Hepatocyte (in vitro differentiated cells): ENCODE data around the gene TRPM2. TPM values are rescaled to one million over a fixed set of nuclear protein-coding genes. Genes with fewer than 3 reads are reported as not detected.

Experiments
- DNase-seq: peaks from one replicate; pipeline ENCODE4 v3.0.0-alpha.2; 2016; ENCODE audit warnings: low spot score
- H2AFZ ChIP-seq: fragments of 200-600 bp; sonication (generic); 2 replicates; pipeline ENCODE4 v1.6.0; 2016; ENCODE audit warnings: antibody characterized with exemption, mild to moderate bottlenecking
- H3K27ac ChIP-seq: fragments of 200-600 bp; sonication (generic); 2 replicates; pipeline ENCODE4 v1.5.1; 2016; ENCODE audit warnings: mild to moderate bottlenecking
- H3K27me3 ChIP-seq: fragments of 200-600 bp; sonication (generic); 2 replicates; pipeline ENCODE4 v1.6.1; 2016
- H3K36me3 ChIP-seq: fragments of 200-600 bp; sonication (generic); replicated peaks from 2 replicates; pipeline ENCODE4 v1.5.1; 2016; ENCODE audit warnings: low read depth; ENCODE audit not compliant: insufficient read depth
- H3K4me1 ChIP-seq: fragments of 200-600 bp; sonication (generic); 2 replicates; pipeline ENCODE4 v1.5.1; 2016; ENCODE audit warnings: mild to moderate bottlenecking, moderate library complexity; ENCODE audit not compliant: insufficient read depth
- H3K4me2 ChIP-seq: fragments of 200-600 bp; sonication (generic); 2 replicates; pipeline ENCODE4 v1.6.0; 2016
- H3K4me3 ChIP-seq: fragments of 200-600 bp; sonication (generic); 2 replicates; pipeline ENCODE4 v1.5.1; 2016; ENCODE audit warnings: mild to moderate bottlenecking
- H3K79me2 ChIP-seq: fragments of 200-600 bp; sonication (generic); 2 replicates; pipeline ENCODE4 v1.6.0; 2017; ENCODE audit warnings: mild to moderate bottlenecking
- H3K9me2 ChIP-seq: fragments of 200-600 bp; sonication (generic); replicated peaks from 2 replicates; pipeline ENCODE4 v1.6.0; 2017; ENCODE audit warnings: mild to moderate bottlenecking; ENCODE audit not compliant: insufficient read depth
- H3K9me3 ChIP-seq: fragments of 200-600 bp; sonication (generic); 2 replicates; pipeline ENCODE4 v1.5.1; 2016; ENCODE audit warnings: low read depth, mild to moderate bottlenecking
- H4K20me1 ChIP-seq: fragments of 200-600 bp; sonication (generic); 2 replicates; pipeline ENCODE4 v1.6.0; 2016; ENCODE audit warnings: mild to moderate bottlenecking; ENCODE audit not compliant: insufficient read depth, poor library complexity, severe bottlenecking
- EZH2 ChIP-seq: fragments of 200-600 bp; sonication (generic); IDR thresholded peaks from 2 replicates; pipeline ENCODE4 v1.6.1; 2016; ENCODE audit warnings: antibody characterized with exemption, mild to moderate bottlenecking, borderline replicate concordance
- EZH2phosphoT487 ChIP-seq: fragments of 200-600 bp; sonication (generic); IDR thresholded peaks from one replicate; pipeline ENCODE4 v1.6.1; 2018; ENCODE audit warnings: antibody characterized with exemption, mild to moderate bottlenecking, low read depth, moderate library complexity; ENCODE audit not compliant: unreplicated experiment, severe bottlenecking
- WGBS: methylation state at CpG from one replicate; pipeline ENCODE4 v1.1.6; 2016; ENCODE audit warnings: low lambda C conversion rate; ENCODE audit errors: missing lambda C conversion rate; 5-methylcytosine and 5-hydroxymethylcytosine counted together
- polyA plus RNA-seq: library from polyadenylated mRNA; unstranded; fragments of >200 nt; fragmentation: Nextera tagmentation; extraction: Ambion mirVana; gene quantifications from 2 replicates; pipeline ENCODE4 v1.2.1, GENCODE V29; 2016
- total RNA-seq: library from RNA; depleted of rRNA; stranded (reverse); fragments of >200 nt; gene quantifications from 2 replicates; pipeline ENCODE4 v1.2.3, GENCODE V29; 2014
- TF ChIP-seq, protein P1 (sequence below): fragments of 200-600 bp; sonication (generic); IDR thresholded peaks from 2 replicates; pipeline ENCODE4 v1.5.1; 2016; ENCODE audit warnings: antibody characterized with exemption, mild to moderate bottlenecking; ENCODE audit not compliant: poor library complexity

Gene TRPM2
- total and polyA plus RNA-seq, 2 experiments from 2014 or later = 0.25 to 0.50 TPM

DNA sequence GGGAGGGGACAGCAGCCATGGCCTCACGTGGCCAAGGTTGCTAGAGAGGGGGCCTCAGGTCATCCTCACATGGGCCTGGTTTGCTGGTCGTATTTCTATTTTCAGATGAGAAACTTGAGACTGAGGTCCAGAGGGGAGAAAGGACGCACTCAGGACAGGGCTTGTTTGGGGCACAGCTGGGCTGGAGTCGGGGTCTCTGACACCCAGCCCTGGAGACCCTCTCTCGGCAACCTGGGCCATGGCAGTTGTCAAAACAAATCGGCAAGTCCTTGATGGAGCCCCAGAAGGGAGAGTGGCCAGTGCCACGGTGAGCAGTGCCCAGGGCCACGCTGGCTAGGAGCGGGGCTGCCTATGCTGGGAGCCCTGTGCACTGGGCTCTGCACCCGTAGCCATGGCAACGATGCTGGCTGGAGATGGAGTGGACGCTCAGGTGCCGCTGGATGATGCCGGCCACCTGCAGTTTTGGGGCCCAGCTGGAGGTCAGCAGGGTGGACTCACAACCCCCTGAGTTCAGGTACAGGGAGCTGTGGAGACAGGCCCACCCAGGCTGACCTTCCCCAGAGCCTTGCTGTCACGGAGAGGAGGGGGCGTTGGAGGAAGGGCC lies 113.0 kb downstream of the TRPM2 start:
- no peaks in the 10 kb centered on the region for H3K27me3 ChIP-seq
- H3K9me3 ChIP-seq = no peaks in the 10 kb centered on the region
- TF ChIP-seq, protein P1, sequence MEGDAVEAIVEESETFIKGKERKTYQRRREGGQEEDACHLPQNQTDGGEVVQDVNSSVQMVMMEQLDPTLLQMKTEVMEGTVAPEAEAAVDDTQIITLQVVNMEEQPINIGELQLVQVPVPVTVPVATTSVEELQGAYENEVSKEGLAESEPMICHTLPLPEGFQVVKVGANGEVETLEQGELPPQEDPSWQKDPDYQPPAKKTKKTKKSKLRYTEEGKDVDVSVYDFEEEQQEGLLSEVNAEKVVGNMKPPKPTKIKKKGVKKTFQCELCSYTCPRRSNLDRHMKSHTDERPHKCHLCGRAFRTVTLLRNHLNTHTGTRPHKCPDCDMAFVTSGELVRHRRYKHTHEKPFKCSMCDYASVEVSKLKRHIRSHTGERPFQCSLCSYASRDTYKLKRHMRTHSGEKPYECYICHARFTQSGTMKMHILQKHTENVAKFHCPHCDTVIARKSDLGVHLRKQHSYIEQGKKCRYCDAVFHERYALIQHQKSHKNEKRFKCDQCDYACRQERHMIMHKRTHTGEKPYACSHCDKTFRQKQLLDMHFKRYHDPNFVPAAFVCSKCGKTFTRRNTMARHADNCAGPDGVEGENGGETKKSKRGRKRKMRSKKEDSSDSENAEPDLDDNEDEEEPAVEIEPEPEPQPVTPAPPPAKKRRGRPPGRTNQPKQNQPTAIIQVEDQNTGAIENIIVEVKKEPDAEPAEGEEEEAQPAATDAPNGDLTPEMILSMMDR = no peak
- TF ChIP-seq EZH2 = no peak
- TF ChIP-seq EZH2phosphoT487 = no peak
- H3K79me2 ChIP-seq = no peaks in the 10 kb centered on the region
- H3K4me1 ChIP-seq = no peaks in the 10 kb centered on the region
- DNase-seq = no peak
- no peak overlapping the region for H3K4me2 ChIP-seq
- no peak overlapping the region for H2AFZ ChIP-seq
- no peak overlapping the region for H3K27ac ChIP-seq
- no peaks in the 10 kb centered on the region for H3K9me2 ChIP-seq
- 92% methylated on average over 16 of the region's 16 CpGs for WGBS
- H3K36me3 ChIP-seq = no peaks in the 10 kb centered on the region
- H4K20me1 ChIP-seq = no peaks in the 10 kb centered on the region
- H3K4me3 ChIP-seq = no peak overlapping the region

DNA sequence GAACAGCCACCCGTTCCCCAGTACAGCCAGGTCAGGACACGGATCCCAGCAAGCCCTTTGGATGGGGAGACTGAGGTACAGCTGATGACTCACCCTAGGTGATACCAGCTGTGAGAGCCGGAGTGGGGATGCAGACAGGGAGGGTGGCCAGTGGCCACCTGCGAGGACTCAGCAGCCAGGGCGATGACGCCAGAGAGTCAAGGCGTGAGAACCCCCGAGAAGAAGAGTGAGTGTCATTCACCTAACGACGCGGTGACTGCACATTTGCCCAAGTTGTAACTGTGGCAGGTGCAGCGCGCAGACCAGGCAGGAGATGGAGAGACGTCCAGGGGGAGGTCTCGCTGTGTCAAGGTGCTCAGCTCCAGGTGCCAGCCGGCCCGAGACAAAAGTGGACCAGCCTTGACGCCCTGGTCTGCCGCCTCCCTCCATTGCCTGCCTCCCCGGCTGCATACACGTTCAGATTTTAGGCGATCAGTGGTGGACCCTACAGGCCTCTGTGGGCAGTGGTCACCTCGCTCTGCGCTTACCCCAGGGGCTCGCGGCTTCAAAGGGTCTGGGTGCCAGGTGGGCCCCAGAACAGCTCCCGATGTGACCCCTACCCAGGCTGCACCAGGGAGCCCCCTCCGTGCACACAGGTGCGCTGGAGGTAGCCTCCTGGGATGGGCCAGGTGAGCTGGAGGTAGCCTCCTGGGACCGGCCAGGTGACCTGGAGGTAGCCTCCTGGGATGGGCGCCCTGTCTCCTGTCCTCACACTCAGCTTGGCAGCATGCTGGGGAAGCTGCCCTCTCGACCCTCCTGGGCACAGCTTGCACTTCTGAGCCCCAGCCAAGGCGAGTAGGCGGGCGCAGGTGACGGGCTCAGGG lies 113.8 kb downstream of the TRPM2 start:
- Histone ChIP-seq H3K9me2 (no peaks in the 10 kb centered on the region), H3K27me3 (no peaks in the 10 kb centered on the region), H3K79me2 (no peaks in the 10 kb centered on the region), H3K4me2 (no peak overlapping the region), H2AFZ (no peak overlapping the region), H3K9me3 (no peaks in the 10 kb centered on the region), H4K20me1 (no peaks in the 10 kb centered on the region), H3K27ac (no peak overlapping the region), H3K4me1 (no peaks in the 10 kb centered on the region), H3K36me3 (no peaks in the 10 kb centered on the region), H3K4me3 (no peak overlapping the region)
- 97% methylated on average over 36 of the region's 36 CpGs for WGBS
- TF ChIP-seq EZH2phosphoT487 = no peak
- TF ChIP-seq EZH2 = no peak
- TF ChIP-seq, protein P1 = no peak
- DNase-seq = no peak

DNA sequence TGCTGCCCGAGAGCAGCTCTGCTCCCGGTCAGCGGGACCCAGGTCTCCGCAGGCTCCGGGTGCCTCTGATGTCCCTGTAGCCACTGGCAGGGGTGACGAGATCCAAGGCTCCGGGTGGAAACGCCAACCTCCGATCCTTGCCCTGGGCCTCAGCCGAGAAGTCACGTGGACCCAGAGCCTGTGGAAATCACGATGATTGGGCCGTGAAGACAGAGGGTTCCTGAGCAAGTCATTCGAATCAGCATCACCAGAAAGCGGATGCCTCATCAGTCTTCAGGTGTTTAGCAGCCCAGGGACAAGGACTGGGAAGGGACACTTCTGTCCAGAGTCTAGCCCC lies 114.4 kb downstream of the TRPM2 start:
- no peaks in the 10 kb centered on the region for H3K9me2 ChIP-seq
- DNase-seq = no peak
- no peaks in the 10 kb centered on the region for H4K20me1 ChIP-seq
- no peaks in the 10 kb centered on the region for H3K4me1 ChIP-seq
- no peaks in the 10 kb centered on the region for H3K27me3 ChIP-seq
- no peak for TF ChIP-seq EZH2phosphoT487
- TF ChIP-seq EZH2 = no peak
- TF ChIP-seq, protein P1 = no peak
- H2AFZ ChIP-seq = no peak overlapping the region
- no peak overlapping the region for H3K27ac ChIP-seq
- no peaks in the 10 kb centered on the region for H3K79me2 ChIP-seq
- H3K9me3 ChIP-seq = no peaks in the 10 kb centered on the region
- WGBS = 92% methylated on average over 15 of the region's 15 CpGs
- no peak overlapping the region for H3K4me3 ChIP-seq
- H3K36me3 ChIP-seq = no peaks in the 10 kb centered on the region
- no peak overlapping the region for H3K4me2 ChIP-seq
